Spinal cord (tissue), 10 donors: ENCODE results near the gene DYNLT1. TPM values are rescaled to one million over a fixed set of nuclear protein-coding genes. Genes with fewer than 3 reads are reported as not detected.
A peak's percentile ranks its signal among the peaks of the same experiment; 100 is the strongest.

Source experiments
- DNase-seq, 6 donors: peaks; one replicate each; pipeline versions ENCODE4 v3.0.0 to v3.0.0-alpha.2; 2013 to 2015; ENCODE audit warnings: low spot score in 6 of 6, low read depth in 4 of 6
- H3K27ac ChIP-seq: one replicate; pipeline ENCODE4 v1.5.1; 2013; ENCODE audit warnings: low read depth, low read length, control low read depth
- H3K27me3 ChIP-seq: one replicate; pipeline ENCODE4 v1.6.1; 2013; ENCODE audit warnings: low read length; ENCODE audit not compliant: control insufficient read depth, insufficient read depth
- H3K36me3 ChIP-seq: one replicate; pipeline ENCODE4 v1.6.1; 2013; ENCODE audit warnings: low read length; ENCODE audit not compliant: control insufficient read depth, insufficient read depth
- H3K4me1 ChIP-seq: one replicate; pipeline ENCODE4 v1.6.1; 2013; ENCODE audit warnings: low read length; ENCODE audit not compliant: control insufficient read depth, insufficient read depth
- H3K4me3 ChIP-seq: one replicate; pipeline ENCODE4 v1.5.1; 2013; ENCODE audit warnings: low read depth, low read length, control low read depth
- H3K9me3 ChIP-seq: one replicate; pipeline ENCODE4 v1.6.1; 2013; ENCODE audit warnings: low read length; ENCODE audit not compliant: control insufficient read depth, insufficient read depth
- WGBS: methylation state at CpG from one replicate; pipeline ENCODE4 v1.1.5; 2013; ENCODE audit warnings: missing lambda C conversion rate; ENCODE audit not compliant: insufficient coverage; 5-methylcytosine and 5-hydroxymethylcytosine counted together
- polyA plus RNA-seq, 2 donors: library from polyadenylated mRNA; unstranded; fragments of 120-200 nt; gene quantifications; one replicate each; pipeline ENCODE4 v1.2.1, GENCODE V29; 2013; ENCODE audit not compliant: insufficient read length in 2 of 2
- small RNA-seq: library from RNA; depleted of rRNA; stranded (forward); fragments of <200 nt; gene quantifications from one replicate; pipeline ENCODE3, GENCODE V24; 2014; ENCODE audit warnings: low replicate concordance
- total RNA-seq, 2 donors: library from RNA; depleted of rRNA in 1 of 2; stranded (reverse); fragments of 120-200 nt in 1 of 2; fragments of >200 nt in 1 of 2; gene quantifications; one replicate each; pipeline versions ENCODE4 v1.2.3 to v1.2.4, GENCODE V29; 2013 to 2014
- donor health status: healthy.

The DYNLT1 gene
- total and polyA plus RNA-seq, 4 donors, result 68.5 to 211 (median 152) TPM

DNA sequence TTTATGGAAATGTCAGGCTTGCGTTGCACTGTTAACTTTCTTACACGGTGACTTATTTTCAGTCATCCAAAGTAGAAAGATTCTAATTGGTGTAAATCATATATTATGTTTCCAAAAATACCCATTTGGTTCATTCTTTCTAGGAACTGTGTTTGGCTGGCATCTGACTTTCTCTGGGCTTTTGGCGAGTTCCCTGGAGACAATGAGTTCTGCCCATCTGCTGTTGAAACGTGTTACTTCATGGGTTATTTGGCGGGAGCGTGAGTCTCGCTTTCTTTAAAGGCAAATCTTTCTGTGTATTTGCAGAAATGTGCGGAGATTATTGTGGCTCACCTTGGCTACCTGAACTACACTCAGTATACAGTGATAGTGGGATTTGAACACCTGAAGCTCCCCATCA is 55.2 kb downstream of the DYNLT1 start:
- peak in 2 of 6 donors; percentile 44 to 93 for DNase-seq
- 74% methylated on average over 3 of the region's 8 CpGs for WGBS

DNA sequence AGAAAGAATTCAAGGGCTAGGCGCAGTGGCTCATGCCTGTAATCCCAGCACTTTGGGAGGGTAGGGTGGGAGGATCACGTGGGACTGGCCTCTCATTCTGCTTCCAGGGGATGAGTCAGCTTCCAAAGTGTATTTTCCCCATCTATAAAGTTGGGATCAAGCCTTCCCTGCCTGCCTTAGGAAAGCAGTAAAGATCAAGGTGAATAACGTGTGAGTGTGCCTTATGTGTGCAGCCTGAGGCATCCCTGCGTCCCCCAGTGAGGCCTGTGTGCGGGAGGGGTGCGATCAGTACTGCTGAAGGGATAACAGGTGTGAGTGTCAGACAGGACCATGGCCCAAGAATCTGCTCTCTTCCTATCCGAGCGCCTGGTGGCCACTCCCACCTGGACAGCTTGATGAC is 57.9 kb downstream of the DYNLT1 start:
- no peak overlapping the region for H3K4me3 ChIP-seq
- no peaks in the 10 kb centered on the region for H3K9me3 ChIP-seq
- DNase-seq, result no peak
- WGBS, result 98% methylated on average over 6 of the region's 8 CpGs
- peaks cover 47% of the 10 kb centered on the region for H3K36me3 ChIP-seq
- no peak overlapping the region for H3K27ac ChIP-seq
- H3K4me1 ChIP-seq, result no peaks in the 10 kb centered on the region
- H3K27me3 ChIP-seq, result no peaks in the 10 kb centered on the region

More for the DNA sequence above, 55.2 kb downstream of the DYNLT1 start:
- Histone ChIP-seq H3K4me3 (no peak overlapping the region), H3K36me3 (peaks cover 53% of the 10 kb centered on the region), H3K9me3 (no peaks in the 10 kb centered on the region), H3K4me1 (no peaks in the 10 kb centered on the region), H3K27me3 (no peaks in the 10 kb centered on the region), H3K27ac (no peak overlapping the region)

Small RNAs within 50 kb of the gene (small RNA-seq; reads per million reads assigned to genes)
- not detected for gene MIR7161

Other genes starting within 250 kb of the DYNLT1 start
- 10 to 100 TPM; 31.8 to 59.0 TPM for gene TMEM181, start 84.7 kb downstream of the DYNLT1 start, total RNA-seq
- gene TMEM181, start 84.7 kb downstream of the DYNLT1 start, polyA plus RNA-seq, result 10 to 100 TPM; 36.8 to 43.5 TPM
- gene SYTL3, start 5.3 kb upstream of the DYNLT1 start, total RNA-seq, result 1 to 10 TPM; 4.2 to 4.6 TPM
- gene SYTL3, start 5.3 kb upstream of the DYNLT1 start, polyA plus RNA-seq, result 1 to 10 TPM; 2.0 to 2.2 TPM
- 100 to 1,000 TPM; 114 to 163 TPM for gene EZR, start 174.6 kb upstream of the DYNLT1 start, total RNA-seq
- gene EZR, start 174.6 kb upstream of the DYNLT1 start, polyA plus RNA-seq, result 100 to 1,000 TPM; 191 to 244 TPM